ENCODE results near the gene PLCB2.

PLCB2 gene

GRCh38 chr15:40313531-40314398, 6.0 kb upstream of the PLCB2 start:
- no peaks in the 10 kb centered on the region for H3K9me3 ChIP-seq
- H3K27me3 ChIP-seq = peaks cover 24% of the 10 kb centered on the region
- TF ChIP-seq CTCF (IDR thresholded peaks at IDR 0.05) = no peak
- peaks cover 26 to 27% of the 10 kb centered on the region in 2 experiments for H3K4me1 ChIP-seq (ENCODE audit: control insufficient read depth in 1 of 2, insufficient read depth in 1 of 2, low read depth in 1 of 2, low read length in 1 of 2)
- H3K27ac ChIP-seq = no peak overlapping the region
- no peaks in the 10 kb centered on the region for H3K36me3 ChIP-seq
- H3K4me3 ChIP-seq (ENCODE audit: low read depth in 1 of 2, low read length in 1 of 2) = no peak overlapping the region

DNA sequence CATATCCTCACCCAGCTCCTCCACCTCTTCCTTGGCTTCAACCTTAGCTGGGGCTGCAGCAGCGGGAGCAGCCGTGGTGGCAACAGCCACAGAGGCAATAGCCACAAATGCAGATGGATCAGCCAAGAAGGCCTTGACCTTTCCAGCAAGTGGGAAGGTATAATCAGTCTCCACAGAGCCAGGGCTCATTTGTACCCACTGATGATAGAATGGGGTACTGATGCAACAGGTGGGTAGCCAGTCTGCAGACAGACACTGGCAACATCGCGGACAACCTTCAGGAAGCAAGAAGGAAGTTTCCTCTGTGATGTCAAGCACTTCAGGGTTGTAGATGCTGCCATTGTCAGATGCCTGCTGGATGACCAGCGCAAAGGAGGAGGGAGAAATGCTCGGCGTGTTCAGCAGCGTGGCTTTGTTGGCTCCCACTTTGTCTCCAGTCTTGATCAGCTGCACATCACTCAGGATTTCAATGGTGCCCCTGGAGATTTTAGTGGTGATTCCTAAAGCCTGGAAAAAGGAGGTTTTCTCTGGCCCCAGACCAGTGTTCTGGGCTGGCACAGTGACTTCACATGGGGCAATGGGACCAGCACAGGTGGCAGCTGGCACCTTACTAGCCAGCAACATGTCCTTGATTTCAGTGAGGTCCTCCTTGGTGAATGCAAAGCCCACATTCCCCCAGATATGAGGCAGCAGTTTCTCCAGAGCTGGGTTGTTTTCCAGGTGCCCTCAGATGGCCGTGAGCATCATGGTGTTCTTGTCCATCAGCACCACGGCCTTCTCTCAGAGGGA, 4.8 kb upstream of the PLCB2 start:
- H3K9me3 ChIP-seq = no peaks in the 10 kb centered on the region
- H3K27ac ChIP-seq = no peak overlapping the region
- TF ChIP-seq CTCF (IDR thresholded peaks at IDR 0.05) = no peak
- no peak overlapping the region for H3K4me3 ChIP-seq (ENCODE audit: low read depth in 1 of 2, low read length in 1 of 2)
- peaks cover 24% of the 10 kb centered on the region for H3K27me3 ChIP-seq
- H3K36me3 ChIP-seq = no peaks in the 10 kb centered on the region
- peaks cover 33 to 36% of the 10 kb centered on the region in 2 experiments for H3K4me1 ChIP-seq (ENCODE audit: control insufficient read depth in 1 of 2, insufficient read depth in 1 of 2, low read depth in 1 of 2, low read length in 1 of 2)

DNA sequence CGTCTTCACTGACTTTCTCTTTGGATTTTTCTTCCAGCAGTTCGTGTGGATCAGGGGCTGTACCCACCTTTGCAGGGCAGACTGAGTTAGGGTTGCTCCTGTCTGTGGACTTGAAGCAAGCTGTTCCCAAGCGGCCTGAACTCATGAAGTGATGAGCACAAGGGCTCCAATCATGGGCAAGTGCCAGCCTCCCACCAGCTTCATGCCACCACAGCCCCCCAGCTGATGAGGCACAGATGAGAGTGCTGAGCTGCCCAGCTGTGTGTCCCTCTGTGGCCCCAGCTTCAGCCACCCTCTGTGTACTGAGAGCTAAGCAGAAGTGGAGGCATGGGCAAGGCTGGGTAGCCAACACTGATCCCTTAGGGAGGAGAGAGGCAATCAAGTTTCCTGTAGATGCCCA, 3.3 kb upstream of the PLCB2 start:
- Histone ChIP-seq H3K27ac (no peak overlapping the region), H3K27me3 (peaks cover 24% of the 10 kb centered on the region), H3K9me3 (no peaks in the 10 kb centered on the region), H3K36me3 (no peaks in the 10 kb centered on the region), H3K4me3 (ENCODE audit: low read depth in 1 of 2, low read length in 1 of 2) (no peak overlapping the region), H3K4me1 (ENCODE audit: control insufficient read depth in 1 of 2, insufficient read depth in 1 of 2, low read depth in 1 of 2, low read length in 1 of 2) (peaks cover 34 to 39% of the 10 kb centered on the region in 2 experiments)
- no peak for TF ChIP-seq CTCF (IDR thresholded peaks at IDR 0.05)

- H3K27ac ChIP-seq = peak overlapping the region; percentile 98
- peaks cover 2% of the 10 kb centered on the region for H3K36me3 ChIP-seq
- H3K4me1 ChIP-seq (ENCODE audit: control insufficient read depth in 1 of 2, insufficient read depth in 1 of 2, low read depth in 1 of 2, low read length in 1 of 2) = peaks cover 41 to 46% of the 10 kb centered on the region in 2 experiments
Observed at GRCh38 chr15:40310001-40310959, 2.5 kb upstream of the PLCB2 start.

More at GRCh38 chr15:40310001-40310959, 2.5 kb upstream of the PLCB2 start:
- H3K4me3 ChIP-seq (ENCODE audit: low read depth in 1 of 2, low read length in 1 of 2) = peak overlapping the region; percentile 87 to 88
- no peaks in the 10 kb centered on the region for H3K9me3 ChIP-seq
- H3K27me3 ChIP-seq = peaks cover 17% of the 10 kb centered on the region
- peak; percentile 93 for TF ChIP-seq CTCF (IDR thresholded peaks at IDR 0.05)
